ENCODE measurements around the gene BIN2.

- TF ChIP-seq EP300 (IDR thresholded peaks at IDR 0.05) (no peak), POLR2A (IDR thresholded peaks at IDR 0.05; ENCODE audit: low read depth) (no peak), CTCF (IDR thresholded peaks at IDR 0.05) (no peak)
These were observed at the start of gene BIN2 for GRCh38 chr12:51323966-51324895.
